ENCODE results near the gene WNT11. TPM values are rescaled to one million over a fixed set of nuclear protein-coding genes. Genes with fewer than 3 reads are reported as not detected.

The WNT11 gene
- total RNA-seq, 4 donors from 2014 or later: 6.6 to 7.5 (median 6.9) TPM

DNA sequence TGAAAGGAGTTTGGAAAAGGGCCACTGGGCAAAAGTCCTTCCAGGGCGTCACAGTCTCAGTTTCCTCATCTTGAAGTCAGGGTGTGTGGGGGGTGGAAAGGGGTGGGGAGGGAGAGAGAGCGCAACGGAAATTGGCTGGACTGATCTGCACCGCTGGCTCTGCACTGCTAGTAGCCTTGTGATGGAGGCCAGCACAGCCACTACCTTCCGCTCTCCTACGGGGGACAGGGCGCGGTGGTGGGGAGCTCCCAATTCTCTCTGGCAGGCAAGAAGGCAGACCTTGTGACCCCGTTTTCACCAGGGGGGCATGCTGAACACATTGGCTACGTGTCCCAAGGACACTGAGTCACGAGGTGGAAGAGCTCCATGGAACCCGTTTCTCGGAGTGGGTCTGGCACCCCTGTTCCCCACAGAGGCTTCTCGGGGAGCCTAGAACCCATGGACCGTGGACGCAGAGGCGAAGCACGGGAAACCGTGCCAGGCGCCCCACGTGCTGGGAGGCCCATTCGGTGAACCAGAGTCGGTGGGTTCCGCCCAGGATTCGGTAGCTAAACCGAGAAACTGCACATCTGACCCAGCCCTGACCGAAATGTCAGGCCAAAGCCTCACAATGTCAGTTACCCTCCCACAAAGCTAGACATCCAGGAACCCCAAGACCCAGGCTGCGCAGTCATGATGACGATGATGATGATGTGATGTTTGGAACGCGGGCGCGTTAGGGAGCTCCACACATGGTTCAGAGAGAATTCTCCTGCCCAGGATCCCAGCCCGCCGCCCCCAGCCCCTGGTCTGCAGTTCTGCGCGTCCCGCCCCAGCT, 28.3 kb upstream of the WNT11 start:
- TF ChIP-seq POLR2A (IDR thresholded peaks at IDR 0.05): no peak
- TF ChIP-seq, protein P1, sequence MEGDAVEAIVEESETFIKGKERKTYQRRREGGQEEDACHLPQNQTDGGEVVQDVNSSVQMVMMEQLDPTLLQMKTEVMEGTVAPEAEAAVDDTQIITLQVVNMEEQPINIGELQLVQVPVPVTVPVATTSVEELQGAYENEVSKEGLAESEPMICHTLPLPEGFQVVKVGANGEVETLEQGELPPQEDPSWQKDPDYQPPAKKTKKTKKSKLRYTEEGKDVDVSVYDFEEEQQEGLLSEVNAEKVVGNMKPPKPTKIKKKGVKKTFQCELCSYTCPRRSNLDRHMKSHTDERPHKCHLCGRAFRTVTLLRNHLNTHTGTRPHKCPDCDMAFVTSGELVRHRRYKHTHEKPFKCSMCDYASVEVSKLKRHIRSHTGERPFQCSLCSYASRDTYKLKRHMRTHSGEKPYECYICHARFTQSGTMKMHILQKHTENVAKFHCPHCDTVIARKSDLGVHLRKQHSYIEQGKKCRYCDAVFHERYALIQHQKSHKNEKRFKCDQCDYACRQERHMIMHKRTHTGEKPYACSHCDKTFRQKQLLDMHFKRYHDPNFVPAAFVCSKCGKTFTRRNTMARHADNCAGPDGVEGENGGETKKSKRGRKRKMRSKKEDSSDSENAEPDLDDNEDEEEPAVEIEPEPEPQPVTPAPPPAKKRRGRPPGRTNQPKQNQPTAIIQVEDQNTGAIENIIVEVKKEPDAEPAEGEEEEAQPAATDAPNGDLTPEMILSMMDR (IDR thresholded peaks at IDR 0.05): peak in 2 of 6 experiments; percentile 12 to 15
- Histone ChIP-seq H3K9me3 (no peaks in the 10 kb centered on the region), H3K36me3 (no peaks in the 10 kb centered on the region), H3K27me3 (no peaks in the 10 kb centered on the region), H3K4me3 (peak overlapping the region; percentile 70 to 90 (median 74)), H3K27ac (peak overlapping the region; percentile 67 to 92 (median 80)), H3K4me1 (peaks cover 0 to 26% (median 6%) of the 10 kb centered on the region in 4 donors)
- DNase-seq: peak; percentile 56 to 78 (median 62)

DNA sequence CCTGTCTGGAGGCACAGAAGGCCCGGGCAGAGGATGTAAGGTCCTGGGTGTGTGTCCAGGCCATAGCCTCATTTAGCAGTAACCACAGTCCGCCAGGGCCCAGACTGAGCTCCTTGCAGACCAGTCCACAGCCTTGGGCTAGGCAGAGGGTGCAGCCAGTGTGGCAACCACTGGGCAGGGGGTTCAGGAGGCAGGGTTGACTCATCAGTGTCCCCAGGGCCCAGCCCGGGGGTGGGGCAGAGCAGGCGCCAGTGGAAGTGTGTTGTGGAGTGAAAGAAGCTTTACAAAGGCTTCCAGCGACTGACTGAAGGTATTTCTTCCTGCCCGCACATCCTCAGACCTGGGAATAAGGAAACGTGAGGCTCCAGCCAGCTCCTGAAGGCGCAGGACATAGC, 27.7 kb upstream of the WNT11 start:
- H3K27ac ChIP-seq: peak overlapping the region; percentile 67 to 92 (median 80)
- no peaks in the 10 kb centered on the region for H3K36me3 ChIP-seq
- peak in 2 of 3 donors; percentile 62 to 72 for DNase-seq
- TF ChIP-seq, protein P1 (IDR thresholded peaks at IDR 0.05): no peak
- no peak for TF ChIP-seq POLR2A (IDR thresholded peaks at IDR 0.05)
- H3K4me1 ChIP-seq: peaks cover 0 to 26% (median 6%) of the 10 kb centered on the region in 4 donors
- H3K27me3 ChIP-seq: no peaks in the 10 kb centered on the region
- H3K9me3 ChIP-seq: no peaks in the 10 kb centered on the region
- peak overlapping the region in 2 of 4 donors; percentile 77 to 90 for H3K4me3 ChIP-seq

DNA sequence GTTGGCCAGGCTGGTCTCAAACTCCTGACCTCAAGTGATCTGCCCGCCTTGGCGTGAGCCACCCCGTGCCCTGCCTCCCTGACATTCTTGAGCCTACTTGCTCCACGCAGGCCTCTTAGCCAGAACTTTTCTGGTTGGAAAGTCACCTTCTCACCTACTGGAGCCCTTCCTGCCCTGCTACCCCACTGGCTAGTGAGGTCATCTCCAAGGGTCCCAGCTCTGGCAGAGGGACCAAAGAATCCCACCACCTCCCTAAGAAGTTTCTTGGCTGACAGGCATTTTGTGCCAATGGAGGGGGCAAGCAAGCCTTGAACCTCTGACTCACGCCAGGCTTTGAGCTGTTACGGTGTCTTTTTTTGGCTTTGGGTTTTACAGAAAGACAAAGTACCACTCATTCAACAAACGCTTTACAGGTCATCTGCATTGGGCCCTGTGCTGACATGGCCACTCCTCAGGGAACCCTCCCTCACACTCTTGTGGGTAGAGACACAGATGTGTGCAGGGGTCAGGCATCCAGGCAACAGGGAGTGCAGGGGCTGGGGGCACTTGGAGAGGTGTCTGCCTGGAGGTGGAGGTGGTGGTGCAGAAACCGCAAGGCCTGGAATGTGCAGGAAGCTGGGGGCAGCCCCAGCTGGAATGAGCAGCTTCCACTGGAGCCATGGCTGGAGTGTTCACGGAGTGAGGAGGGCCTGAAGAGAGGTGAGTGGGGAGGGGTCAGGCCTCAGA, 27.1 kb upstream of the WNT11 start:
- peak overlapping the region in 2 of 4 donors; percentile 80 to 92 for H3K27ac ChIP-seq
- H3K9me3 ChIP-seq: no peaks in the 10 kb centered on the region
- no peaks in the 10 kb centered on the region for H3K36me3 ChIP-seq
- no peaks in the 10 kb centered on the region for H3K27me3 ChIP-seq
- H3K4me3 ChIP-seq: no peak overlapping the region
- peaks cover 0 to 30% (median 6%) of the 10 kb centered on the region in 4 donors for H3K4me1 ChIP-seq
- DNase-seq: no peak
- TF ChIP-seq, protein P1 (IDR thresholded peaks at IDR 0.05): no peak

DNA sequence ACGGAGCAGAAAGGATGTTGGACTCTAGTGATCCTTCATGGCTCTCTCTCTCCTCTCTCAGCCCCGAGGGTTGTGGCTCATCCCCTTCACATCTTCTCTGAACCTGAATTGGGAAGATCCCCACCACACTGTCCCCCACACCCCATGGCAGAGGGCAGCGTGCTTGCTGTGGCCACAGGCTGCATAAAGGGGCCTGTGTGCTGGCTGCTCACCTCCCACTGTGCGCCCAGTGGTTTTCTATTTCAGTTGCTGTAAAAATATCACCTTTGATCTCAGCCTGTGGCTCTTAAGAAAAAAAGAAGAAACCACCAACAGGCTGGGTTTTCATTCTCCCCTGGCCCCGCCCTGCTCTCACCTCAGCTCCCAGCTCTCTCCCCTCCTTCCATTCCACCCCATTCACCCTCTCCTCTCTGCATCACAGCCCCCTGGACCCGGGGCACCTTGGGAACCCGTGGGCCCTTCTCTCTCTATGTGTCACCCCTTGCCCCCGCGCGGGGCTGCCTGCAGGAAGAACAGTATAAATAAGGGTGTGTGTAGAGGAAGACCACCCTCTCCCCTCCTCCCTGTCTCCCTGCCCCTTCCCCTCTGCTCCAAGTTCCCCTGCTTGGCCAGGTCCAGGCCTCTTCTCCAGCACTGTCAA, 25.8 kb upstream of the WNT11 start:
- peak in 1 of 3 donors; percentile 59 for DNase-seq
- TF ChIP-seq, protein P1 (IDR thresholded peaks at IDR 0.05): no peak
- TF ChIP-seq POLR2A (IDR thresholded peaks at IDR 0.05): no peak
- Histone ChIP-seq H3K27ac (peak overlapping the region in 1 of 4 donors; percentile 56), H3K36me3 (no peaks in the 10 kb centered on the region), H3K4me3 (no peak overlapping the region), H3K9me3 (no peaks in the 10 kb centered on the region), H3K27me3 (no peaks in the 10 kb centered on the region), H3K4me1 (peaks cover 0 to 30% (median 6%) of the 10 kb centered on the region in 4 donors)

DNA sequence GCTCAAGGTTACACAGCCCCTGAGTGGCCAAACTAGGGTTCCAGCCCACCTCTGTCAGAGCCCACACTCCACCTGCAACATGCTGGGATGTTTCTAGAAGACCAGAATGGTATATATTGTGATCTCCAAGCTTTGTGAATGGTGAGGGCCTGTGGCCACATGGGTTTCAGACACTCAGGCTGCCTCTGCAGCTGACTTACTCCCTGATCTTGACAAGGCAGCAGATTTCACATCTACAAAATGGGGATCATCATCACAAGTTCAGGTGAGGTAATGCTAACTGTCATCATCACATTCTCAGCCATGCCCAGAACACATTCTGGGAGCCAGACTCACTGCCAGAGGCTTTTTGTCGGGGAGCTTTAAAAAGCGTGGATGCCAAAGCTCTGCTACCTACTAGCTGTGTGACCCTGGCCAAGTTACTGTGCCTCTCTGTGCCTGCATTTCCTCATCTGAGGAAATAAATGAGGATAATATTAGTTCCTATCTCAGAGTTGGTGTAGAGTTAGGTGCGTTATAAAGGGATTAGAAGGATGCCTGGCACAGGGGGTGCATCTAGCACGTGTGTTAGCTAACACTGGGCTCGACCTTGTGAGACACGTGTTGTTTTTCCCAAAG, 24.9 kb upstream of the WNT11 start:
- no peak overlapping the region for H3K4me3 ChIP-seq
- DNase-seq: no peak
- H3K27ac ChIP-seq: peak overlapping the region in 1 of 4 donors; percentile 56
- H3K36me3 ChIP-seq: no peaks in the 10 kb centered on the region
- no peaks in the 10 kb centered on the region for H3K27me3 ChIP-seq
- no peaks in the 10 kb centered on the region for H3K9me3 ChIP-seq
- H3K4me1 ChIP-seq: peaks cover 0 to 22% (median 6%) of the 10 kb centered on the region in 4 donors
- TF ChIP-seq POLR2A (IDR thresholded peaks at IDR 0.05): no peak
- TF ChIP-seq, protein P1 (IDR thresholded peaks at IDR 0.05): no peak
